Measurements from ENCODE around the gene FBXO9. TPM values are rescaled to one million over a fixed set of nuclear protein-coding genes. Genes with fewer than 3 reads are reported as not detected.

The FBXO9 gene
- total RNA-seq, 1 donor from 2014 or later: 65.2 TPM

- H3K4me1 Mint-ChIP-seq: no peaks in the 10 kb centered on the region
- no peaks in the 10 kb centered on the region for H3K36me3 Mint-ChIP-seq (ENCODE audit: low read depth)
- H3K4me3 Mint-ChIP-seq: no peak overlapping the region
- no peak for DNase-seq
- H3K27ac Mint-ChIP-seq: no peak overlapping the region
- peaks cover 3% of the 10 kb centered on the region for H3K27me3 Mint-ChIP-seq
- intact Hi-C loops (cut with micrococcal nuclease): no loop called here
- H3K9me3 Mint-ChIP-seq: no peaks in the 10 kb centered on the region
Observed at GRCh38 chr6:53143710-53144109, 78.5 kb downstream of the FBXO9 start.

- H3K4me3 Mint-ChIP-seq: no peak overlapping the region
- H3K36me3 Mint-ChIP-seq (ENCODE audit: low read depth): no peaks in the 10 kb centered on the region
- intact Hi-C loops (cut with micrococcal nuclease): no loop called here
- H3K27me3 Mint-ChIP-seq: peaks cover 3% of the 10 kb centered on the region
- H3K4me1 Mint-ChIP-seq: no peaks in the 10 kb centered on the region
- no peaks in the 10 kb centered on the region for H3K9me3 Mint-ChIP-seq
- no peak overlapping the region for H3K27ac Mint-ChIP-seq
- no peak for DNase-seq
Observed at GRCh38 chr6:53144802-53145201, 79.6 kb downstream of the FBXO9 start.

DNA sequence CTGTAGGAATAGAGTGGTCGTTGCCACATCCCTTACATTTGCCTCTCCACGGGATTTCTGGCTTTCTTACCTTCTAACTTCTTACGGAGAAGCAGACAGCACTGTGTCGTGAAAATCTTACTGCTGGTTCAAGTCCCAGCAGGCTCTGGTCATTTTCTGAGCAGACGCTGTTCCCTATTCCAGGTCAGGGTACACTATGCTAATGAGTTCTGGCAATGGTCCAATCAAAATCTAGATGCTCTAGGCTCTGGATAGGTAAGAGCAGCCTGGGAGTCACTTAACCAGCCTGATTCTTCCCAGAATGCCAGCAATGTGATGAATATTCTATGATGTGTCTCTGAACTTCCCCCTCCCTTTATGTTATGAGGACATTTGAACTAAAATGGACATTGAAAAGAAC lies 83.5 kb downstream of the FBXO9 start, which contains the start of gene GCM1:
Gene GCM1, minus strand, starts transcription at position 158 of the 400 bp plus-strand sequence. CDS start 3,209 bp downstream, outside the sequence.
- no peak for DNase-seq
- no peak within 1 kb of the TSS for H3K27ac Mint-ChIP-seq
- no peaks in the 10 kb centered on the region for H3K4me1 Mint-ChIP-seq
- no peaks in the 10 kb centered on the region for H3K27me3 Mint-ChIP-seq
- no peaks in the 10 kb centered on the region for H3K36me3 Mint-ChIP-seq (ENCODE audit: low read depth)
- no peak within 1 kb of the TSS for H3K4me3 Mint-ChIP-seq
- H3K9me3 Mint-ChIP-seq: no peaks in the 10 kb centered on the region
- intact Hi-C loops (cut with micrococcal nuclease): no loop called here

Other genes starting within 250 kb of the FBXO9 start
- not detected in 2 replicates for gene GSTA5, start 224.6 kb upstream of the FBXO9 start, total RNA-seq
- not detected in 2 replicates for gene GSTA3, start 155.7 kb upstream of the FBXO9 start, total RNA-seq
- 28.7 and 32.1 TPM in 2 replicates for gene GSTA4, start 70.1 kb upstream of the FBXO9 start, total RNA-seq
- gene CILK1, start 3.6 kb upstream of the FBXO9 start, total RNA-seq: 10.2 TPM in 2 replicates
- gene GCM1, start 83.4 kb downstream of the FBXO9 start, total RNA-seq: not detected in 2 replicates